ENCODE measurements around the gene GPBP1L1.

- TF ChIP-seq YY1 (IDR thresholded peaks at IDR 0.05; ENCODE audit: insufficient read depth, insufficient read length) (no peak), SUZ12 (IDR thresholded peaks at IDR 0.05; ENCODE audit: extremely low read depth, insufficient read depth, insufficient read length) (no peak)
These were observed 36.5 kb upstream of the GPBP1L1 start for GRCh38 chr1:45722809-45723208.
